ENCODE data around the gene PRKG1. TPM values are rescaled to one million over a fixed set of nuclear protein-coding genes. Genes with fewer than 3 reads are reported as not detected.

PRKG1 gene
- total RNA-seq, 1 experiment from 2014 or later = 10.4 TPM

DNA sequence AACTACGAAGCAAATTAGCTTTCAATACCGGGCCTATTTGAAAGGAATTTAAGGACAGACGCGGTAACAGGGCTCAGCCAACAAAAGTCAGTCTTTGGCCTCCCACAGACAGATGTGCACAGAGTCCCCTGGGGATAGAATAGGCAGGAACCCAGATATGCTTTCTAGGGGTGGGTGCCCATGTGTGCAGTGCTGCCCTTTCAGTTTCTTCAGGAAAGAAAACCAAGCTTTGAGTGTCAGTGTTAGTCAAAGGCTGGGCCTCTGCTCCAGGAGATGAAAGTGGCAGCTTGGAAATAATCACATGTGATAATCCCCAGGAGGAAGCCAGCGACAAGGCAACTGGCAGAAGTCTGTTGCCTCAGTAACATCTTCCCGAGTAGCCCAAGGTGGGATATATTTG is 668.9 kb downstream of the PRKG1 start:
- Mint-ChIP-seq H3K36me3 (ENCODE audit: insufficient read depth in 1 of 3, low read depth in 3 of 3) (no peaks in the 10 kb centered on the region), H3K4me1 (peaks cover 6 to 12% of the 10 kb centered on the region in 2 experiments), H3K9me3 (no peaks in the 10 kb centered on the region), H3K4me3 (no peak overlapping the region), H3K27ac (no peak overlapping the region), H3K27me3 (ENCODE audit: low read depth) (no peaks in the 10 kb centered on the region)
- H2BK120ac ChIP-seq (ENCODE audit: low read depth, low read length, poor library complexity, severe bottlenecking) = no peak overlapping the region
- H3K56ac ChIP-seq (ENCODE audit: insufficient read length, low read depth, low read length) = no peak overlapping the region
- H3K23ac ChIP-seq (ENCODE audit: insufficient read length, low read depth, low read length) = no peak overlapping the region
- no peaks in the 10 kb centered on the region for H3K79me1 ChIP-seq (ENCODE audit: insufficient read depth, low read depth, low read length, poor library complexity, severe bottlenecking)
- H3K9me3 ChIP-seq (ENCODE audit: control insufficient read depth, low read depth, low read length) = no peaks in the 10 kb centered on the region
- H2BK5ac ChIP-seq (ENCODE audit: insufficient read length, low read length) = no peak overlapping the region
- no peak overlapping the region for H2BK15ac ChIP-seq (ENCODE audit: low read depth, low read length)
- no peaks in the 10 kb centered on the region for H4K20me1 ChIP-seq (ENCODE audit: control insufficient read depth, insufficient read depth, insufficient read length)
- H3K4me2 ChIP-seq (ENCODE audit: insufficient read depth, insufficient read length, low read length) = no peak overlapping the region
- no peak overlapping the region for H3K9ac ChIP-seq (ENCODE audit: extremely low read depth, insufficient read length, low read length)
- no peak overlapping the region for H2AFZ ChIP-seq (ENCODE audit: low read length)
- no peaks in the 10 kb centered on the region for H3K79me2 ChIP-seq (ENCODE audit: insufficient read depth, low read length)
- no peak overlapping the region for H2BK20ac ChIP-seq (ENCODE audit: low read depth, low read length, poor library complexity, severe bottlenecking)
- no CpG with 5 or more reads among the region's 6 CpGs for WGBS (ENCODE audit: extremely low coverage, insufficient read length, low lambda C conversion rate)
- H4K8ac ChIP-seq (replicated peaks; ENCODE audit: insufficient read length, low read depth, low read length) = no peak overlapping the region
- H3K4ac ChIP-seq (ENCODE audit: low read depth, low read length) = no peak overlapping the region
- no peaks in the 10 kb centered on the region for H3K23me2 ChIP-seq (ENCODE audit: insufficient read length, low read depth, low read length, poor library complexity, severe bottlenecking)
- no peak overlapping the region for H2BK12ac ChIP-seq (ENCODE audit: insufficient read length, low read depth, low read length)
- DNase-seq = no peak
- H3K14ac ChIP-seq (ENCODE audit: insufficient read depth, low read length) = no peak overlapping the region
- no peak overlapping the region for H2AK5ac ChIP-seq (ENCODE audit: insufficient read length, low read length)
- no peaks in the 10 kb centered on the region for H3K27me3 ChIP-seq (ENCODE audit: insufficient read depth, low read length)
- H4K91ac ChIP-seq (ENCODE audit: insufficient read length, low read depth, low read length) = no peak overlapping the region
- no peak overlapping the region for H3K18ac ChIP-seq (ENCODE audit: insufficient read length, low read depth, low read length)
- no peak overlapping the region for H3K27ac ChIP-seq (ENCODE audit: insufficient read length, low read depth, low read length)
- TF ChIP-seq CTCF (conservative IDR thresholded peaks at IDR 0.05) = no peak
- H4K5ac ChIP-seq (ENCODE audit: insufficient read length, low read depth, low read length) = no peak overlapping the region
- H3T11ph ChIP-seq (ENCODE audit: low read length) = no peak overlapping the region
- peaks cover 4% of the 10 kb centered on the region; the same call in 1 of the 2 replicates for H3K4me1 ChIP-seq (ENCODE audit: insufficient read depth, low read length)

All from H9 (cell line).